Erythroblast (primary cell): Measurements from ENCODE around the gene VAV3.

Experiments used
- GATA1 ChIP-seq: IDR thresholded peaks from 2 replicates; pipeline ENCODE4 v1.6.1; 2011; ENCODE audit warnings: low read depth, mild to moderate bottlenecking, control low read depth, low read length, moderate library complexity
- POLR2A ChIP-seq: IDR thresholded peaks from 2 replicates; pipeline ENCODE4 v1.6.1; 2011; ENCODE audit warnings: mild to moderate bottlenecking, low read length

DNA sequence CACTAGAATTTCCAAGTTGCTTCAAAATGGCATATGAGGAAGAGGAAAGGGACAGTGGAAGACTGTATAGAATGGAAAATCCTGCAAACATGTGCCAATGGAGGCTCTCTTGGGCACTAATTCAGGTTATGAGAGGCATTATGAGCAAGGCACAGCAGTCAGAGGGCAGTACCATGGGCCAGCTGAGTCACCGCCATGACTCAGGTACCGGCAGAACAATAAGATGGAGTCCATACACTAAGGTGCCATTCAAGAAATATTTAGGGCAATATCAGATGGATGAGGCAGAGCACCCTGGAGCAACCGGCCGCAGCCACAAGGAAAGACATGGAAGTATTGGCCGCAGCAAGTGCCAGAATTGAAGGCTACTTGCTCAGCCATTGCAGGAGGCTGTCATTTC is 25.6 kb upstream of the VAV3 start:
- TF ChIP-seq POLR2A = no peak
- no peak for TF ChIP-seq GATA1
